HG03060 (cell line): ENCODE measurements around the gene FAM227B.
A peak's percentile ranks its signal among the peaks of the same experiment; 100 is the strongest.
"Not testable (repeated sequence)": the region's sequence is repeated elsewhere in the genome, so short reads cannot be mapped to it uniquely, and the experiment has no call there.

Source experiments
- ATAC-seq: cut with Tn5 transposase; IDR thresholded peaks from one replicate; pipeline ENCODE4 v1.9.1; 2021; ENCODE audit warnings: low read depth, moderate number of reproducible peaks; ENCODE audit not compliant: unreplicated experiment

Gene FAM227B

DNA sequence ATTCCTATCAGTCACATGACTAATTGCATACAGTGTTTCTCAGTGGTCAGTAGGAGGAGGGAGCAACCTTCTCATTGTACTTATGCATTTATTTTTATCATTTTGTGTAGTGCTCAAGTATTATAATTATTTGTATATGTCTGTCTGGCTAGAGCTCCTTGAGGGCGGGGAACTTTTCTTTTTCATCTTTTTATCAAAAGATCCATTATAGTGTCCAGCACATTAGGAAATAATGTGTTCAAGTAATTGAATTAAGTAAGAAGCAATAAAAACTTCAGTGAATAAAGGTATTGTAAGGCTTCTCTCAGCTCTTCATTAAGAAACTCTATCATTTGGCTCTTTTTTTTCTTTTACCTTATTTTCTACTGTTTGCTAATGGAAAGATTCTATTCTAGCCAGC is 178.8 kb downstream of the FAM227B start:
- no peak for ATAC-seq

DNA sequence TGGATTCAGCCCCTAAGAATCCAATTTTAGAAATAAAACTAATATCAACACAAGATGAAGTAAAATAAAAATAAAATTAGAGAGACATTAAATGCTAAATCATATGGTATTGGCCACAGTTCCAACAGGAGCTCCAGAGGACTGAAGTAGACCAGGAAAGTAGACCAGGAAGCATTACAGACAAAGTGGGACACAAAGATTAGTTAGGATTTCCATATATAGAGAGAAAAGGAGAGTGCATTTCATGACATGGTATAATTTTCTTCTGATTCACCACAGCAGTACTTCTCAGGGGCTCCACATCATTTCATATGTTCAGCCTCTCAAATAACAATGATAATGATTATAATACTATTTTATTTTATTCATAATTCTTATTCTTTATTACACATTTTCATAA is 179.3 kb downstream of the FAM227B start:
- ATAC-seq, result no peak

DNA sequence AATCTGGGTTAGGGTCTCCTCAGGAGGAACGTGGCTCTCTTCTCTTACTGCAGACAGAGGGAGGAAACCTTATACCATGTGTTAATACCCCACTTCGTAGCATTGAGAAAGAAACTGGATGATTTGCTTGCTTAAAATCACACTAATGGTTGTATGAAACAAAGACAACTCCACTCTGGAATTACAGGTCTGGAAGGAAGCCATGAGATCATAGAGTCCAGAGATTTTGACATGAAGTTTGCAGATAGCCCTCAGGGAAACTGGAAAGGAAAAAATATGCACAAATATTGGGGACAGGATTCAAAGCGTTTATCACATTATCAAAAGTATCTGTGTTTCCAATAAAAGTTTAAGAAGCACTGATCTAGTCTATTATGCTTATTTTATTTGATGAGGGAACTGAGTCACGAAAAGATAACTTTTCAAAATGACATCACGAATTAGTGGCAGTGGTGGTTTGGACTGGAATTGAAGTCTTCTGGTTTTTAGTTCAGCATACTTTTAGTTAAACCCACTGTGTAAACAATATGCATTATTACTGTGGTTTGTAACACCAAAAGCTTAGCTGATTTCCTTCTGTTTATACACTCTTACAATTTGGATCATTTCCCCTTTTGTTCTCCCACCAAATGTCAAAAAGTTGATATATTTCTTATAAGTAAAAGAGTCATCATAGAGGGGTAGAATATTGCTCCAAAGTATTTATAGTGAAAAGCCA is 180.8 kb downstream of the FAM227B start:
- no peak for ATAC-seq

DNA sequence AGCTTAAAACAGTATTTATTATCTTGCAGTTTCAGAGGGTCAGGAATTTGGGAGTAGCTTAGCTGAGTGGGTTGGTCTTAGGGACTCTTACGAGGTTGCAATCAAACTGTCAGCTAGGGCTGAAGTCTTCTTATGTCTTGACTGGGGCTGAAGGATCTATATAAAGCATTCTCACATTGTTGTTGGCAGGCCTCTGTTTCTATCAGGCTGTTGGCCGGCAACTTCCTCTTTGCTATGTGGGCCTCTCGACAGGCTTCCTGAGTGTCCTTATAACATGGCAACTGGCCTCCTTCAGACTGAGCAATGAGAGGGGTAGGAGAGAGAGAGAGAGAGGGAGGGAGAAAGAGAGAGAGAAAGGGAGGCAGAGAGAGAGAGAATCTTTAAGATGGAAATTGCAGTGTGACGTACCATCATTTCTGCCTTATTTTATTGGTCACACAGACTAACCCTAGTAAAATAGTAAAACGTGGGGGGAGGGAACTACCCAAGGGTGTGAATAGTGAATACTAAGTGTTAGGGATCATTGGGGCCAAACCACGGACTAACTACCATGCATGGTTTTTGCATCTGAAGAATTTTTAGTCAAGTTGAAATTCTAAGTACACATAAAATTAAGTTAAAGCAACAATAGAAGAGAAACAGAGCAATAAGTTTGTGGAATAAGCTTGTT is 181.5 kb downstream of the FAM227B start:
- ATAC-seq, result no peak

DNA sequence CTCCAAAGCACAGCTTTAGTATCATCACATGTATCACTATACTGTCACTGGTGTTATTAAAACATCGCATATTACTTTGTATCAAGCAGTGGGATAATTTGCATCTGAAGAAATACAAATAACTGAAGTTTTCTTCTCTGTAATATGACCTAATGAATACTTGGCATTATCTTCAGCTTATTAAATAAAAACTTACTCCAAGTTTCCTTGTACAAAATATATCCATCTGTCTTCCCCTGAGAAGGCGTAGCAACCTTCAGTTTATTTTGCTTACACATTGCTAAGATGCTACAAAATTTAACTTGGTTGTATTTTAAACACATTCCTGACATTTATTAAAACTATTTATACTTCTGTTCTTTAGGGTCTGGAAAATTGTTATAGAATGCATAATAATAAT is 183.9 kb downstream of the FAM227B start:
- no peak for ATAC-seq

DNA sequence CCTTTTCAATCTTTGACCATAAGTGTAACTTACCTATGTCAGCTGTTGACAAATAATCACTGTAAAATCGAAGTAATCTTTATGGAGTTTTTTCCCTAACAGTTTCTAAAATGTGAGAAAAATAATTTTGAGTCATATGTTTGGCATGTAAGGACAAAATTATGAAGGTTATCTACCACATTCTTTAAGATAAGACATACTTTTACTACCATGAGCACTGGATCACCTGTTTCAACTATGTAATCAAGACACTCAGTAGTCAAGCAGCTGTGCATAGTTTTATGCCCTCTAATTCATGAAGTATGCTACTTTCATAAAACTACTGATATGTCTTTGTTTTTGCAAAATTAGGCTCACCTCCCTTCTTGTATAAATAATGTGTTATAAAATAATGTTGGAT is 185.4 kb downstream of the FAM227B start:
- ATAC-seq, result no peak

DNA sequence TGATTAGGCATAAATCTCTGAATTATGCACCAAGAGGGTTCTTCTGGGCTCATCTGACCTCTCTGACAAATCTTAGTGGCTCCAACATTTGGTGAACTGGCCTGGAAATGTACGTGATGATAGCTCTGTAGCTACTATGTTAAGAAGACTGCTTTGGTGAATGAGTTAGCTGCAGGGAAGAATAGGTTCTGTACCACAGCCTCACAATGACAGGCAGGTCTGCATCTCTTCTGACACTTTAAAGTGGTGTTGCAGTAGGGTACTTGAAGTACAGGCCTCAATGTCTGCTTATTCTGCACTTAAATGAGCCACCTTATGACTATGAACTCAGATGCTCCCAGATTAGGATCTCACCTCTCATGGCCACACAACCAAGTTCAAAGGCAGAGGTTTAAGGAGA is 190.6 kb downstream of the FAM227B start:
- no peak for ATAC-seq

DNA sequence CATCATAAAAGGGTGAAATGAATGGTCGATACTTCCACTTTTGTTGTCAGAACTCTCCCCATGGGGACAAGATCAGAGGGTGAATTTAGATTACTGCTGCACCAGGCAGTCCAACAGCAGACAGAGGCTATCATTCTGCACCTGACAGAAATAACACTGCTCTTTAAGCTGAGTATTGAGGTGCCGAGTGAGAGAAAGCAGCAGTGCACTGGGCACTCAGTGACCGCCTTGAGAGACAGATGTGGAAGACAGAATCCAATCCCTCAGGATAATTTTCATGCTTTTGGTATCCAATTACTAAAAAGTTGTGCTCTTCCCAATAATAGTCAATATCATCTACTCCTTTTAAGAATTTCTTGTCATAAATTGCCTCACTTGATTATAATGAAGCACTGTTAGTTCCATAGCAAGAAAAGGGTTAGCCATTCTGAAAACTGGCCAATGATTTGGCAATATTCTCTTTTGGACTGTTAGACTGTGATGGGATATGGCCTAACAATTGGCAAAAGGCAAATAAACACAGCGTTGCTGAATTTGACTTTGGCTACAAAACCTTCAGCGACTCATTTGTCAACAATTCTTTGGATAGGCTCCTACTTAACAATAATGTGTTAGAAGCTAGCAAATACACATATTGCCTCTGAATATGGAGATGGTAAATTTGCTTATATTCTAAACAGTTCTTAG is 192.1 kb downstream of the FAM227B start:
- ATAC-seq, result no peak

DNA sequence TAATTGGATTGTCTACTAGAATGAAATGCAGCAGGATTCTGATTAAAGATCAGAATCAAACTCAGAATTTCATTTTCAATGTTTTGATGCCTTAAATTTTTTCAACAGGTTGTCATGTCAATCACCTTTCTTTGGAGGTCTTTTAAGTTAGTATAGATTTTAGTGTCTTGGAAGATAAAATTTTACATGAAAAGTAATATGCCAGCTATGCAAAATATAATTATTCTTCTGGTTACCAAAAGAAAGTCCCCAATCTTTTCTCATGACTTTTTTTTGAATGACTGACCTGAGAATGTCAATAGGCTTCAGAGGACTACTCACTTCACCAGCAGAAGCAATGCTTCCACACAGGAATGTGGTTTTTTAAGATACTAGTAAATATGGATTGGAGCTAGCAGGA is 193.2 kb downstream of the FAM227B start:
- no peak for ATAC-seq

DNA sequence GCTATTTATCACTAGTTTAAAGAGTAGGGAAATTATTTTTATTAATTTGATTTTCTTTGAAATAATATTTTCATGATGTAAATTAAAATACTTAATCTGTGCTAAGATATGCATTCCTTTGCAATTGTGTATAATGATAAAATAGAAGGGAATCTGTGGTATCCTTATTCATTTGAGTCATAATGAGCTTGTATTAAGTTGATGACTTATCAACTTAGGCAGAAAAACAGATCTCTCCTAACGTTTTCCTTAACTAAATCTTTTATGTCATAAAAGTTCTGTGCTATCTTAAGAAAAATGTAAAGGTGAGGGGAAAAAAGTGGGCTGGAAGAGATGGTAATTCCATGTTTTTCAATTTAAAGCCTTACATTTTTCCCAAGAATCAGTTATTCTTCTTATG is 195.7 kb downstream of the FAM227B start:
- no peak for ATAC-seq

DNA sequence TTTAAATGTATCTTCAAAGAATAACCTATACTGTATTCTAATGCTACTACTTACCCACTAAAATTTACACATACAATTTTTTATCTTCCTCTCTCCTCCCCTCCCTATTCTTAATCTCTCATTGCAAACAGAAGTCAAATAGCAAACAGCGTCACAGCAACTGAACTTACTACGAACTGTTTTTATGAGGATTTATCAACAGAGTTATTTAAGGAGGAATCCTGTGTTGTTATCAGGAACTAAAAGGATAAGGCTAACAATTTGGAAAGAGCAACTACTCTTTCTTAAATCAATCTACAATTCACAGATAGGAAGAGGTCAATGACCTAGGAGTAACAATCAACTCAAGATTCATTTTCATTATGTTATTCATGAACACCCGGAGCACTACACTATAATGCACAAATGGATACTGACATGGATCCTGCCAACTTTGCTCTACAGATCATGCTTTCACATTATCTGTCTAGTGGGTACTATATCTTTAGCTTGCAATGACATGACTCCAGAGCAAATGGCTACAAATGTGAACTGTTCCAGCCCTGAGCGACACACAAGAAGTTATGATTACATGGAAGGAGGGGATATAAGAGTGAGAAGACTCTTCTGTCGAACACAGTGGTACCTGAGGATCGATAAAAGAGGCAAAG is 196.6 kb downstream of the FAM227B start:
- ATAC-seq, result no peak

DNA sequence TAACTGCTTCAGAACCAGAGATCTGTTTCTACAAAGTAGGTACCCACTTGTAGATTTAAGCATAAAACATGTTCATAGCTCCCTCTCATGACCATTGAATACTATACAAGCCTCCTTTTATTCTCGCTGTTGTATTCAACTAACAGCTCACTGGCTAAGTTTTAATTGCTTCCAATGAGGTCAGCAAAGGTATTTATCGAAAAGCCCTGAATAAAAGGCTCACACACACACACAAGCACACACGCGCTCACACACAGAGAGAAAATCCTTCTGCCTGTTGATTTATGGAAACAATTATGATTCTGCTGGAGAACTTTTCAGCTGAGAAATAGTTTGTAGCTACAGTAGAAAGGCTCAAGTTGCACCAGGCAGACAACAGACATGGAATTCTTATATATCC is 197.6 kb downstream of the FAM227B start, which contains the start of gene FGF7:
TSS of gene FGF7 (plus strand) at position 222 of the 400 bp plus-strand sequence. CDS start 1,056 bp downstream, outside the sequence.
- ATAC-seq, result no peak

DNA sequence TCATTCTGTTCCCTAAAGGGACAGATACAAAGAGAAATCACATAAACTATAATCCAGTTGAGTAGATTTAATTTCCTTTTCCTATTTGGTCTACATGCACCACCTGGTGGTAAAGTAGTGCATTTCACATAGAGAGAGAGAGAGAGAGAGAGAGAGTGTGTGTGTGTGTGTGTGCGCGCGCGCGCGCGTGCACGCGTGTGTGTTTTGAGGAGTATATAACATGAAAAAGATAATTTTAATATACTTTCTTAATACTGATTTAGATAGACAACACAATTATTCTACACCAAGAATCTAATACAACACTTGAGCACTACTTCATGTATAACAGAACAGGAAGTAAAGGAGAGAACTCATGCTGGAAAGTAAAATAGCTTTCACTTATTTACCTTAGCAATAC is 198.6 kb downstream of the FAM227B start:
- peak; percentile 52 for ATAC-seq

DNA sequence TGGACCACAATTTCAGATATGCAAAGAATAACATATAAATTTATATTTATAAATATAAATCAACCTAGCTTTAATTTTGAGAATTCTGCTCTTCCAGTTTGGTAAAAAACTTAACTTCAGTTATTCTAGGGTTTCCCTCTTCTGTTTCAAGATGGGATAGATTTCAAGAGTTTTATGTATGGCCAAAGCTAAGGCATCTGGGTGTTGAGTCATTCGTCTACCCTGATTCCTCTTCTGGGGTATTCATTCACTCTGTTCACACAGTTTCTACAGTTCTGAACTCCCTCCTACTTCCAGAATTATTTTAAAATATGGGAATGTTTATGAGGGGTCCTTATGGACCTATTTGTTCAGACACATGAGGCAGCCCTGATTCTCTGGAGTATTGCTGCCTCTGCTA is 201.8 kb downstream of the FAM227B start:
- no peak for ATAC-seq

DNA sequence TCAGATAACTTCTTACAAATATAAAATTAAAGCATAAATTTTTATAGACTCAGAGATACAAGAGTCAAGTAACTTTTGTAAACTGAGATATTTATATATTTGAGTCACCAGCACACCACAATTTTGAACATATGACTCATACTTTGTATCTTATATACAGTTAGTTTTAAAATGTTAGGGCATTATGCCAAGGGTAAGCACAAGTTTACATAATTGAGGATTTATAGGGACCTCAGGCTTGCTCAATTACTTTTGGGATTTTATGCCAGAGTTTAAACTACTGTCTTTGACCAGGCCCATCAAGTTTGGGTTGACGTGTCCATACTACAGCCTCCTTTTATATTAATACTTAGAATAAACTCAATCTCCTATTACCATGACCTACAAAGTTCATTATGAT is 205.0 kb downstream of the FAM227B start:
- no peak for ATAC-seq

DNA sequence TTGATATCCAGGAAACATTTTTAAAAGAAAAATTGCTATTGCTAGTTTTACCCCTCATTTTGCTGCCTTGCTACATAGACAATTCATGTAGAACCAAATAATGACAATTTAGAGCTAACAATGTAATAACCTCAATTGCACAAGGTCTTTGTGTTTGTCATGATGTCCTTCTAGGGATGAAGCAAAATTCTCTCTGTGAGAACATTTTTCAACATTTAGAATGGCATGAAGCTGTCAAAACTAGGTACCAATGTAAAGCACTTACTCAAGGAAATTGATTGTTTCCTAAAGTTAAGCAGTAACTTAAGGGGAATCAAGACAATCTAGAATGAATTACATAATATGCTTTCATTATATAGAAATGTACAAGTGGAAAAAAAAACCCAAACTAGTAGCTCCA is 205.5 kb downstream of the FAM227B start:
- no peak for ATAC-seq

DNA sequence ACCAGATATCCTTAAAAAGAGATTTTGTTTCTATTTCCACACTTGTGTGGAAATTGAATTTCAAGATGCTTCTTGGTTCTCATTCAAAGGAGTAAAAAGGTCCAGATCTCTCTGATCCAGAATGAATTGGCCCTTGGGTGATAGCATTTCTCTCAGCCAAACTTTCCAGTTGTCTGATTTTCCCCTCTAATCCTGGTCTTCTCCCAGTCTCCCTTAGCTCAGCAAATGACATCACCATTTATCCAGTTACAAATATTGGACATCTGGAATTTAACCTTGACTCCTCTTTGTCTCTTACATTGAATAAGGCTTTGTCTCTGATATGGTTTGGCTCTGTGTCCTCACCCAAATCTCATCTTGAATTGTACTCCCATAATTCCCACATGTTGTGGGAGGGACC is 207.8 kb downstream of the FAM227B start:
- ATAC-seq, result no peak

DNA sequence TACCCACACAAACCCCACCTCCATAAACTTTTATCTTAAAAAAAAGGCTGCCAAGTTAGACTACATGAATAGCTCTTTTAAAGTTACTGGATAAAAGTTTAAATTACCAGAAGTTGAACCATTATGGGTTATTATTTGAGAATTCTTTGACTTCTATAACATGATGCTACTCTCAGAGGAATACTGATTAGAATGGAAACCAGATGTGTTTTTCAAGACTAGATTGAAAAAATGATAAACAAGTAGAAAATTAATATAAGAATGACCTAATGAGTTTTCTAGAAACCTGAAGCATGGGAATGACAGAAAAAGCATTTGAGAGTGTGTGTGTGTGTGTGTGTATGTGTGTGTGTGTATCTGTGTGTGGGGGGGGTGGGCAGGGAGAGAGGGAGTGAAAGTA is 210.0 kb downstream of the FAM227B start:
- no peak for ATAC-seq

DNA sequence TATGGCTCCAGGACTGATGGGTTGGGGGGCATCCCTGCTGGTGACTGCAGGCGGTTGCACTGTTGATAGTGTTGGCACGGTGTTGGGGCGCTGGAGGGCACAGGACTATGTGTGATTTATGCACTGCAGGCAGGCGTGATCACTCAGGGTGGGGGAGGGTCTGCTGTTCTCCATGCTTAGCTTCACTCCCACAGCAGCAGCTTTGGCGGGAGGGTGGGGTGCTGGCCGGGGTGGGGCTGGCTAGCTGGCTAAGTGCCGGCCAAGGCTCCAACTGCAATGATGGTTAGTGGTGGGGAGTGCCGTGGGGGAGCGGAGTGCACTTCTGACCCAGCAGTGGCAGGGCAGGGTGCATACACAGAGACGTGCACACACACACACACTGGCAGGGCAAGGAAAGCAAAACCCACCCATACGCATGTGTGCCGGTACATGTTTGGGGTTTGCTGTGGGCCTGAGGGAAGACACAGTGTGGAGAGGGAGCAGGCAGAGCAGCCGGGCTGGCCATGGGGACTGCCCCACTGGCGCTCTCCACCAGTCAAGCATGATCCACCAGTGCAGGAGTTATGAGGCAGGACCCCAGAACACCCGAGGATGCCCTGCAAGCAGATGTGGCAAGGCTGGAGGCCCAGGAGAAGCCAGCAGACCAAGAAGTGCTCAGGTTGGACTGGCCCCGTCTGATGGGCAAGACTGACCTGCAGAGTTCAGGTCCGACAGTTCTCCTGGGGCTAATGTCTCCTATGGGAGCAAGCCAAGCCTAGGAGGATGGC is 214.1 kb downstream of the FAM227B start:
- ATAC-seq, result no peak

DNA sequence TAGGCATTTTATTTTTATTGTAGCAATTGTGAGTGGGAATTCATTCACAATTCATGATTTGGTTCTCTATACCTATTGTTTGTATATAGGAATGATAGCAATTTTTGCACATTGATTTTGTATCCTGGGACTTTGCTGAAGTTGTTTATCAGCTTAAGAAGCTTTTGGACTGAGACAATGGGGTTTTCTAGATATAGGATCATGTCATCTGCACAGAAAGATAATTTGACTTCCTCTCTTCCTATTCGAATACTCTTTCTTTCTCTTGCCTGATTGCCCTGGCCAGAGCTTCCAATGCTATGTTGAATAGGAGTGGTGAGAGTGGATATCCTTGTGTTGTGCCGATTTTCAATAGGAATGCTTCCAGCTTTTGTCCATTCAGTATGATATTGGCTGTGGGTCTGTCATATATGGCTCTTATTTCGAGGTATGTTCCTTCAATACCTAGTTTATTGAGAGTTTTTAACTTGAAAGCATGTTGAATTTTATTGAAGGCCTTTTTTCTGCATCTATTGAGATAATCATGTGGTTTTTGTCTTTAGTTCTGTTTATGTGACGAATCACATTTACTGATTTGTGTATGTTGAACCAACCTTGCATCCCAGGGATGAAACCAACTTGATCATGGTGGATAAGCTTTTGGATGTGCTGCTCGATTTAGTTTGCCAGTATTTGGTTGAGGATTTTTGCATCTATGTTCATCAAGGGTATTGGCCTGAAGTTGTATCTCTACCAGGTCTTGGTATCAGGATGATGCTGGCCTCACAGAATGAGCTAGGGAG is 217.9 kb downstream of the FAM227B start:
- not testable (repeated sequence) for ATAC-seq
